OCI-LY7 (cell line): ENCODE results near the gene NEBL. TPM values are rescaled to one million over a fixed set of nuclear protein-coding genes. Genes with fewer than 3 reads are reported as not detected.

Source experiments
- BruUV-seq: library from RNA; stranded (reverse); fragments of 400-500 nt; replicated peaks from 2 replicates; lab custom pipeline; 2021; lab: Mats Ljungman, UMichigan
- CTCF ChIA-PET: fragments of 300-600 bp; sonication (Branson Sonifier 250); formaldehyde crosslinking; loops from one replicate; lab custom pipeline; 2022; ENCODE audit warnings: antibody characterized with exemption; ENCODE audit not compliant: unreplicated experiment; lab: Charles Lee
- POLR2A ChIA-PET: fragments of 300-600 bp; sonication (Branson Sonifier 250); formaldehyde crosslinking; loops from one replicate; lab custom pipeline; 2022; ENCODE audit warnings: antibody characterized with exemption; lab: Charles Lee
- DNase-seq: peaks from one replicate; pipeline ENCODE4 v3.0.0-alpha.2; 2015; ENCODE audit warnings: low spot score
- H2AFZ ChIP-seq: fragments of 200-600 bp; sonication (generic), shearing (Covaris generic); 2 replicates; pipeline ENCODE4 v1.6.1; 2014; ENCODE audit warnings: mild to moderate bottlenecking, antibody characterized with exemption, low read length, moderate library complexity
- H3K27ac ChIP-seq: fragments of 200-600 bp; sonication (generic); 2 replicates; pipeline ENCODE4 v1.5.1; 2014; ENCODE audit warnings: mixed run types, low read depth, mild to moderate bottlenecking, moderate library complexity, low read length, inconsistent platforms; ENCODE audit not compliant: poor library complexity, severe bottlenecking
- H3K36me3 ChIP-seq: fragments of 200-600 bp; sonication (generic); 2 replicates; pipeline ENCODE4 v1.6.1; 2014; ENCODE audit warnings: mild to moderate bottlenecking, antibody characterized with exemption, low read length, moderate library complexity, mixed read lengths; ENCODE audit not compliant: insufficient read depth
- H3K4me1 ChIP-seq: fragments of 200-600 bp; sonication (generic); 2 replicates; pipeline ENCODE4 v1.5.1; 2014; ENCODE audit warnings: mild to moderate bottlenecking, low read length; ENCODE audit not compliant: insufficient read depth, poor library complexity, severe bottlenecking
- H3K4me2 ChIP-seq: fragments of 200-600 bp; sonication (generic); 2 replicates; pipeline ENCODE4 v1.6.1; 2014; ENCODE audit warnings: mild to moderate bottlenecking, low read length
- H3K4me3 ChIP-seq: fragments of 200-600 bp; sonication (generic); 2 replicates; pipeline ENCODE4 v1.5.1; 2014; ENCODE audit warnings: mild to moderate bottlenecking, low read depth, low read length; ENCODE audit not compliant: poor library complexity, severe bottlenecking
- H3K79me2 ChIP-seq: fragments of 200-600 bp; sonication (generic); 2 replicates; pipeline ENCODE4 v1.6.1; 2016; ENCODE audit warnings: low read depth, mild to moderate bottlenecking, low read length, moderate library complexity, mixed read lengths; ENCODE audit not compliant: insufficient read depth
- H3K9me2 ChIP-seq: fragments of 200-600 bp; sonication (generic); 2 replicates; pipeline ENCODE4 v1.6.1; 2016; ENCODE audit warnings: mild to moderate bottlenecking, low read length, mixed read lengths; ENCODE audit not compliant: insufficient read depth
- H3K9me3 ChIP-seq: fragments of 200-600 bp; sonication (generic); 2 replicates; pipeline ENCODE4 v1.6.1; 2014; ENCODE audit warnings: mild to moderate bottlenecking, mixed run types, low read length, mixed read lengths
- H4K20me1 ChIP-seq: fragments of 200-600 bp; sonication (generic); 2 replicates; pipeline ENCODE4 v1.6.1; 2014; ENCODE audit warnings: mild to moderate bottlenecking, antibody characterized with exemption, low read length, moderate library complexity, mixed read lengths; ENCODE audit not compliant: insufficient read depth
- CTCF ChIP-seq: fragments of 200-600 bp; sonication (generic); conservative IDR thresholded peaks from 2 replicates; pipeline ENCODE4 v1.5.1; 2014; ENCODE audit warnings: mild to moderate bottlenecking, antibody characterized with exemption, low read length, moderate library complexity, mixed read lengths
- EZH2phosphoT487 ChIP-seq: fragments of 200-600 bp; sonication (generic); IDR thresholded peaks from 2 replicates; pipeline ENCODE4 v1.6.1; 2018; ENCODE audit warnings: low read depth, borderline replicate concordance, mild to moderate bottlenecking, mixed run types, antibody characterized with exemption, low read length, moderate library complexity, mixed read lengths
- intact Hi-C: fragments of 100-400 bp; cut with micrococcal nuclease; formaldehyde crosslinking; loops from one replicate; pipeline ENCODE4 v1.10.0; 2022; ENCODE audit not compliant: unreplicated experiment
- total RNA-seq, 2 experiments: library from RNA; depleted of rRNA in 1 of 2; stranded (reverse); fragments of >200 nt in 1 of 2; shearing (Covaris generic) in 1 of 2; gene quantifications; 2 replicates each; pipeline ENCODE4 v1.2.3, GENCODE V29; 2014 to 2022

NEBL gene
- total RNA-seq, 2 experiments from 2014 or later, result 1.1 TPM; not detected in 1

- no peaks in the 10 kb centered on the region for H3K4me1 ChIP-seq
- no peak for DNase-seq
- H3K79me2 ChIP-seq, result no peaks in the 10 kb centered on the region
- H3K9me2 ChIP-seq, result 0 out of 2 replicates have a peak, but pooled peaks cover 4% of the 10 kb centered on the region
- intact Hi-C loops, result no loop called here
- H3K4me2 ChIP-seq, result no peak overlapping the region
- POLR2A ChIA-PET, result no interaction called here
- H3K9me3 ChIP-seq, result no peaks in the 10 kb centered on the region
- CTCF ChIA-PET, result no interaction called here
- no TSS peak for BruUV-seq
- no peak overlapping the region for H3K4me3 ChIP-seq
- no peaks in the 10 kb centered on the region for H4K20me1 ChIP-seq
- TF ChIP-seq EZH2phosphoT487, result no peak
- no peak for TF ChIP-seq CTCF
- no peak overlapping the region for H2AFZ ChIP-seq
- H3K27ac ChIP-seq, result no peak overlapping the region
- no peaks in the 10 kb centered on the region for H3K36me3 ChIP-seq
Observed at GRCh38 chr10:20932606-20933126, 35.6 kb upstream of the NEBL start.

GRCh38 chr10:20931156-20931795, 34.2 kb upstream of the NEBL start:
- no peak overlapping the region for H2AFZ ChIP-seq
- CTCF ChIA-PET, result no interaction called here
- intact Hi-C loops, result no loop called here
- H3K4me2 ChIP-seq, result no peak overlapping the region
- H3K79me2 ChIP-seq, result no peaks in the 10 kb centered on the region
- no peak overlapping the region for H3K4me3 ChIP-seq
- no peaks in the 10 kb centered on the region for H3K36me3 ChIP-seq
- DNase-seq, result no peak
- no TSS peak for BruUV-seq
- TF ChIP-seq EZH2phosphoT487 (no peak), CTCF (no peak)
- 0 out of 2 replicates have a peak, but pooled peaks cover 4% of the 10 kb centered on the region for H3K9me2 ChIP-seq
- no peaks in the 10 kb centered on the region for H3K9me3 ChIP-seq
- no peaks in the 10 kb centered on the region for H4K20me1 ChIP-seq
- POLR2A ChIA-PET, result no interaction called here
- no peaks in the 10 kb centered on the region for H3K4me1 ChIP-seq
- no peak overlapping the region for H3K27ac ChIP-seq

- ChIA-PET POLR2A (interaction anchor here (0.6 kb wide), 1 partner anchor 1780 kb away, joined by 3 read pairs; no protein-coding TSS in a partner anchor), CTCF (no interaction called here)
- no peak overlapping the region for H2AFZ ChIP-seq
- no TSS peak for BruUV-seq
- H3K4me3 ChIP-seq, result no peak overlapping the region
- H4K20me1 ChIP-seq, result no peaks in the 10 kb centered on the region
- no peaks in the 10 kb centered on the region for H3K36me3 ChIP-seq
- H3K9me2 ChIP-seq, result no peaks in the 10 kb centered on the region
- H3K4me1 ChIP-seq, result no peaks in the 10 kb centered on the region
- no peaks in the 10 kb centered on the region for H3K79me2 ChIP-seq
- intact Hi-C loops, result loop anchor here (5.0 kb wide), 1 partner anchor 50 kb away; no protein-coding TSS in a partner anchor
- H3K4me2 ChIP-seq, result no peak overlapping the region
- no peak for DNase-seq
- H3K9me3 ChIP-seq, result no peaks in the 10 kb centered on the region
- H3K27ac ChIP-seq, result no peak overlapping the region
- TF ChIP-seq CTCF (no peak), EZH2phosphoT487 (no peak)
Observed at GRCh38 chr10:20927456-20927855, 30.3 kb upstream of the NEBL start.
